Stomach (tissue), 4 donors: ENCODE data around the gene WFDC12.

Experiments used
- CTCF ChIP-seq, 7 experiments: fragments of 450-650 bp in 4 of 7; fragments of 200-600 bp in 3 of 7; sonication (generic) in 3 of 7; IDR thresholded peaks; one replicate each; pipeline ENCODE4 v1.5.1; 2016 to 2019; ENCODE audit warnings: antibody characterized with exemption in 7 of 7, control low read depth in 2 of 7, mild to moderate bottlenecking in 1 of 7
- POLR2AphosphoS5 ChIP-seq, 3 donors: sonication (generic); formaldehyde crosslinking; IDR thresholded peaks; one replicate each; pipeline ENCODE4 v1.6.1; 2016; ENCODE audit warnings: antibody characterized with exemption in 3 of 3

DNA sequence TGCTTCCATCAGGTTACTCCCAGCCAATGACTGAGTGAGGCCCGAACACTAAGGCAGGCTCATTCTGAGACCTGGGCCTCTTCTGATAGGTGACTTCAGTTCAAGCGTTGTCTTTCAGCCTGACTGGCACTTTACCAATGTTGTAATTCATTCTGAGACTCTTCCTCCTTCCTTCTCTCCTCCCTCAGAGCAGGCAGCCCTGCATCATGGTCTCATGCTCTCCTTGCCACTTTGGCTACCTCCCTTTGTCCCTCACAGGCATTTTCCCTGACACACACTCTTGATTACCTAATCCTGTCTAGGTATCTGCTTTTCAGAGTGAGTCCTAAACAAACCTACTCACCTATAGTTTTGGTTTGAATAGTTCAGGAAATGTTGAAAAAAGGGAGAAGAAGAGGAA is 12.6 kb upstream of the WFDC12 start:
- TF ChIP-seq POLR2AphosphoS5 (IDR thresholded peaks at IDR 0.05) (no peak), CTCF (IDR thresholded peaks at IDR 0.05) (no peak)
